Stimulated activated CD8-positive, alpha-beta memory T cell treated with anti-CD3 and anti-CD28 coated beads, Interleukin-4, amount 100 ng/mL, for 1 hour (primary cell): Measurements from ENCODE around the gene ACY1.

Experiments used
- DNase-seq, 2 donors: peaks; one replicate each; pipeline ENCODE4 v3.0.0-alpha.2; 2020; ENCODE audit warnings: low read depth in 2 of 2, low spot score in 1 of 2

Gene ACY1

GRCh38 chr3:51945926-51946705 is 37.2 kb upstream of the ACY1 start:
- no peak for DNase-seq

- no peak for DNase-seq
These were observed 36.5 kb upstream of the ACY1 start for GRCh38 chr3:51946796-51947195.

- no peak for DNase-seq
These were observed 36.0 kb upstream of the ACY1 start for GRCh38 chr3:51947215-51947900.

GRCh38 chr3:51948016-51948580 is 35.2 kb upstream of the ACY1 start:
- no peak for DNase-seq

GRCh38 chr3:51949121-51949520 is 34.2 kb upstream of the ACY1 start:
- no peak for DNase-seq

- DNase-seq = no peak
These were observed 32.4 kb upstream of the ACY1 start for GRCh38 chr3:51950899-51951298.

- DNase-seq = no peak
These were observed 29.9 kb upstream of the ACY1 start for GRCh38 chr3:51953445-51953844.

GRCh38 chr3:51954105-51954504 is 29.2 kb upstream of the ACY1 start:
- DNase-seq = no peak

- DNase-seq = no peak
These were observed 28.6 kb upstream of the ACY1 start for GRCh38 chr3:51954713-51955112.

GRCh38 chr3:51955175-51955892 is 28.0 kb upstream of the ACY1 start, which contains the start of gene GPR62:
Gene GPR62, plus strand, starts transcription at chr3:51955381. Its CDS starts 272 bp downstream, at chr3:51955653.
- no peak for DNase-seq

GRCh38 chr3:51955893-51956770 is 27.2 kb upstream of the ACY1 start:
- no peak for DNase-seq

GRCh38 chr3:51957520-51958205 is 25.7 kb upstream of the ACY1 start:
- DNase-seq = no peak

- no peak for DNase-seq
These were observed 24.5 kb upstream of the ACY1 start for GRCh38 chr3:51958603-51959521.

GRCh38 chr3:51959651-51960050 is 23.7 kb upstream of the ACY1 start:
- DNase-seq = no peak

GRCh38 chr3:51960386-51960785 is 22.9 kb upstream of the ACY1 start:
- no peak for DNase-seq

- DNase-seq = no peak
These were observed 22.3 kb upstream of the ACY1 start for GRCh38 chr3:51961011-51961410.

GRCh38 chr3:51961602-51962569 is 21.4 kb upstream of the ACY1 start:
- no peak for DNase-seq
